HEK293T (cell line): Measurements from ENCODE around the gene NGF.

Experiments used
- CTBP1 ChIP-seq: fragments of 450-650 bp; IDR thresholded peaks from 2 replicates; pipeline ENCODE4 v1.6.1; 2016; ENCODE audit warnings: borderline replicate concordance
- ELF4 ChIP-seq: fragments of 450-650 bp; IDR thresholded peaks from 2 replicates; pipeline ENCODE4 v1.6.1; 2017; ENCODE audit warnings: antibody characterized with exemption
- FOXK2 ChIP-seq: fragments of 450-650 bp; IDR thresholded peaks from 2 replicates; pipeline ENCODE4 v1.6.1; 2016; ENCODE audit warnings: mild to moderate bottlenecking
- FOXM1 ChIP-seq: fragments of 450-650 bp; IDR thresholded peaks from 2 replicates; pipeline ENCODE4 v1.6.1; 2017; ENCODE audit warnings: mild to moderate bottlenecking, borderline replicate concordance
- SP1 ChIP-seq: fragments of 450-650 bp; IDR thresholded peaks from 2 replicates; pipeline ENCODE4 v1.6.1; 2017
- SUZ12 ChIP-seq: fragments of 450-650 bp; IDR thresholded peaks from 2 replicates; pipeline ENCODE4 v1.6.1; 2016; ENCODE audit warnings: mild to moderate bottlenecking
- ZNF384 ChIP-seq: fragments of 450-650 bp; IDR thresholded peaks from 2 replicates; pipeline ENCODE4 v1.6.1; 2016

DNA sequence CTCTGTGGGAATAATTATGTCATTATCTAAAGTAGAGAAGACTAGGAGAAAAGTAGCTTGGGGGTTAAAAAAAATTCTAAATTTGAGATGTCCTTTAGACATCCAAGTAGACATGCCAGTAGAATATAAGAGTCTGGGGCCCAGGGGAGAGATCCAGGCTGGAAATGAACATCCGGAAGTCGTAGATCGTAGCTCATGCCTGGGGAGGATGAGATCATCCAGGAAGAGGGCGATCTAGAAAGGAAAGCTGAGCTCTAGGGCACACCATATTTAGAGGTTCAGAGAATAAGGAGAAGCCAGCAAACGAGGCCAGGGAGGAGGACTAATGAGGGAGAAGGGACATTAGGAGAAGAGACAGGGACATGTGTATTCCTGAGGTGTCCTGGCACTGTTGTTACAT, 12.2 kb downstream of the NGF start:
- no peak for TF ChIP-seq ZNF384
- no peak for TF ChIP-seq FOXM1
- TF ChIP-seq SUZ12, result no peak
- TF ChIP-seq SP1, result no peak
- no peak for TF ChIP-seq ELF4
- no peak for TF ChIP-seq CTBP1
- no peak for TF ChIP-seq FOXK2
